DND-41 (cell line): ENCODE results near the gene PDLIM1.

Source experiments
- CTCF ChIP-seq: IDR thresholded peaks from 2 replicates; pipeline ENCODE4 v1.5.1; 2012; ENCODE audit warnings: borderline replicate concordance, low read length, moderate library complexity, mild to moderate bottlenecking; ENCODE audit not compliant: poor library complexity, severe bottlenecking; ENCODE audit errors: extremely low read depth
- EZH2 ChIP-seq: IDR thresholded peaks from 3 replicates; pipeline ENCODE4 v1.6.1; 2012; ENCODE audit warnings: borderline replicate concordance, low read depth, mild to moderate bottlenecking, moderate library complexity, low read length, inconsistent platforms; ENCODE audit not compliant: severe bottlenecking

DNA sequence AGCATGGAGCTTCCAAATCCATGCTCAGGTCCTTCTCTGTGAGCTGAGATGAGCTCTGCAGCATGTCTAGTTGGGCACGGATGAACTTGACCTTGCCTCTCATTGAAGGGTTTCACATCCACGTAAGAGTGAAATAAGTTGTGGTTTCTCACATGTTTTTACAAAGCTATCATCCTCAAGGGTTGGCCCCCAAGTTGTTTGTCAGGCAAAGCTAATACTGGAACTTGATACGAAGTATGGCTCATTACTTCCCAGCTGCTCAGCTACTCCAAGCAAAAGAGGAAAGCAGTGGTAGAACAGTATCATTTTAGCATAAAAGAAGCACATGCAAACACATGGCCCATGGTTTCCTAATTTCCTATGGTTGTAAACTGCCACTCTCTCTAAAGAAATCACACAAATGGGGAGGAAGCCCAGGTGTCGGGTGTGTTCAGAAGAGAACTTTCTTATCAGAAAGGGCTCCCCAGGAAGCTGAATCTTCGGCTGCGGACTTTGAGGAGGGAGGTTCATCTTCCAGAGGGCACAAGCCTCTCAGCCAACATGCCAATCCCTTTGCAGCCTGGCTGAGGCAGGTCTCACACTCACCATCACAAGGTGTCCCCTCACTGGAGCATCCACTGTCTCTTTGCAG, 45.3 kb downstream of the PDLIM1 start:
- TF ChIP-seq CTCF (peak; percentile 2), EZH2 (no peak)
